Upper lobe of left lung (tissue), 4 donors: ENCODE data around the gene RAP1GAP.

Source experiments
- CTCF ChIP-seq, 6 experiments: fragments of 450-650 bp in 4 of 6; fragments of 200-600 bp in 2 of 6; sonication (generic) in 2 of 6; IDR thresholded peaks; one replicate each; pipeline ENCODE4 v1.5.1; 2016 to 2019; ENCODE audit warnings: antibody characterized with exemption in 6 of 6
- EP300 ChIP-seq, 4 donors: sonication (generic); formaldehyde crosslinking; IDR thresholded peaks; one replicate each; pipeline ENCODE4 v1.5.1; 2017; ENCODE audit warnings: antibody characterized with exemption in 4 of 4, control low read depth in 2 of 4
- POLR2A ChIP-seq, 4 donors: fragments of 450-650 bp; IDR thresholded peaks; one replicate each; pipeline ENCODE4 v1.5.1; 2016 to 2017; ENCODE audit warnings: antibody characterized with exemption in 4 of 4, mild to moderate bottlenecking in 2 of 4

- TF ChIP-seq CTCF (IDR thresholded peaks at IDR 0.05) (no peak), EP300 (IDR thresholded peaks at IDR 0.05) (no peak), POLR2A (IDR thresholded peaks at IDR 0.05) (no peak)
These were observed 11.8 kb upstream of the RAP1GAP start for GRCh38 chr1:21680918-21681317.
